Tibial nerve (tissue), 4 donors: ENCODE data around the gene OGDH. TPM values are rescaled to one million over a fixed set of nuclear protein-coding genes. Genes with fewer than 3 reads are reported as not detected.
A peak's percentile ranks its signal among the peaks of the same experiment; 100 is the strongest.

Source experiments
- DNase-seq, 2 donors: peaks; one replicate each; pipeline ENCODE4 v3.0.0-alpha.2; 2019; ENCODE audit warnings: low spot score in 2 of 2
- H3K27ac ChIP-seq, 4 donors: fragments of 200-600 bp; sonication (generic) in 3 of 4; one replicate each; pipeline ENCODE4 v1.5.1; 2017 to 2019; ENCODE audit warnings: mild to moderate bottlenecking in 1 of 4
- H3K27me3 ChIP-seq, 2 donors: fragments of 200-600 bp; sonication (generic) in 1 of 2; one replicate each; pipeline versions ENCODE4 v1.5.1 to v1.6.0; 2017 to 2019
- H3K36me3 ChIP-seq, 3 donors: fragments of 200-600 bp; sonication (generic); one replicate each; pipeline ENCODE4 v1.5.1; 2018 to 2019
- H3K4me1 ChIP-seq, 4 donors: fragments of 200-600 bp; sonication (generic) in 3 of 4; one replicate each; pipeline ENCODE4 v1.5.1; 2017 to 2019
- H3K4me3 ChIP-seq, 4 donors: fragments of 200-600 bp; sonication (generic) in 3 of 4; one replicate each; pipeline ENCODE4 v1.5.1; 2017 to 2019; ENCODE audit warnings: mild to moderate bottlenecking in 1 of 4, moderate library complexity in 1 of 4
- H3K9me3 ChIP-seq, 4 donors: fragments of 200-600 bp; sonication (generic) in 3 of 4; one replicate each; pipeline ENCODE4 v1.5.1; 2017 to 2019
- CTCF ChIP-seq, 5 experiments: fragments of 200-600 bp in 3 of 5; fragments of 450-650 bp in 2 of 5; sonication (generic) in 3 of 5; IDR thresholded peaks; one replicate each; pipeline ENCODE4 v1.5.1; 2016 to 2019; ENCODE audit warnings: antibody characterized with exemption in 5 of 5, mild to moderate bottlenecking in 3 of 5, moderate library complexity in 2 of 5
- EP300 ChIP-seq, 2 donors: sonication (generic); formaldehyde crosslinking; IDR thresholded peaks; one replicate each; pipeline ENCODE4 v1.6.1; 2017; ENCODE audit warnings: antibody characterized with exemption in 2 of 2, mild to moderate bottlenecking in 1 of 2
- POLR2A ChIP-seq, 2 donors: fragments of 450-650 bp; IDR thresholded peaks; one replicate each; pipeline ENCODE4 v1.6.1; 2017; ENCODE audit warnings: antibody characterized with exemption in 2 of 2, mild to moderate bottlenecking in 2 of 2, moderate library complexity in 2 of 2
- WGBS, 2 donors: methylation state at CpG; one replicate each; pipeline ENCODE4 v1.1.5; 2018; 5-methylcytosine and 5-hydroxymethylcytosine counted together
- total RNA-seq, 4 donors: library from RNA; depleted of rRNA; stranded (reverse); fragments of >200 nt; gene quantifications; one replicate each; pipeline ENCODE4 v1.1.0, GENCODE V29; 2016

Gene OGDH
- total RNA-seq, 4 donors from 2014 or later = 66.8 to 76.5 (median 70.1) TPM

- no peak overlapping the region for H3K4me3 ChIP-seq
- H3K36me3 ChIP-seq = no peaks in the 10 kb centered on the region
- WGBS, 2 donors = 82 to 91% methylated on average over 2 of the region's 2 CpGs
- H3K27ac ChIP-seq = no peak overlapping the region
- H3K9me3 ChIP-seq = no peaks in the 10 kb centered on the region
- TF ChIP-seq EP300 (IDR thresholded peaks at IDR 0.05) = no peak
- TF ChIP-seq POLR2A (IDR thresholded peaks at IDR 0.05) = no peak
- no peak for TF ChIP-seq CTCF (IDR thresholded peaks at IDR 0.05)
- H3K27me3 ChIP-seq = no peaks in the 10 kb centered on the region
- DNase-seq = no peak
- peaks cover 0 to 27% (median 13%) of the 10 kb centered on the region in 4 donors for H3K4me1 ChIP-seq
Observed at GRCh38 chr7:44604941-44605340, 1.5 kb upstream of the OGDH start.

- Histone ChIP-seq H3K36me3 (no peaks in the 10 kb centered on the region), H3K27ac (peak overlapping the region; percentile 96 to 100 (median 98)), H3K27me3 (no peaks in the 10 kb centered on the region), H3K4me3 (peak overlapping the region; percentile 48 to 89 (median 76)), H3K9me3 (no peaks in the 10 kb centered on the region), H3K4me1 (peaks cover 0 to 27% (median 13%) of the 10 kb centered on the region in 4 donors)
- no peak for DNase-seq
- TF ChIP-seq POLR2A (IDR thresholded peaks at IDR 0.05) (no peak), EP300 (IDR thresholded peaks at IDR 0.05) (no peak)
- 46 to 49% methylated on average over 35 of the region's 35 CpGs for WGBS, 2 donors
Observed at GRCh38 chr7:44607141-44608068, 978 bp downstream of the OGDH start.

GRCh38 chr7:44608916-44609648 is 2.7 kb downstream of the OGDH start:
- DNase-seq = no peak
- H3K9me3 ChIP-seq = no peaks in the 10 kb centered on the region
- 66 to 77% methylated on average over 14 of the region's 14 CpGs for WGBS, 2 donors
- peaks cover 0 to 27% (median 13%) of the 10 kb centered on the region in 4 donors for H3K4me1 ChIP-seq
- no peaks in the 10 kb centered on the region for H3K36me3 ChIP-seq
- TF ChIP-seq CTCF (IDR thresholded peaks at IDR 0.05) (no peak), EP300 (IDR thresholded peaks at IDR 0.05) (peak; percentile 23 to 30)
- peak overlapping the region in 2 of 4 donors; percentile 41 to 44 for H3K27ac ChIP-seq
- no peak overlapping the region for H3K4me3 ChIP-seq
- no peaks in the 10 kb centered on the region for H3K27me3 ChIP-seq

GRCh38 chr7:44609829-44610228 is 3.4 kb downstream of the OGDH start:
- Histone ChIP-seq H3K4me3 (no peak overlapping the region), H3K27ac (peak overlapping the region in 2 of 4 donors; percentile 41 to 44), H3K27me3 (no peaks in the 10 kb centered on the region), H3K36me3 (no peaks in the 10 kb centered on the region), H3K9me3 (no peaks in the 10 kb centered on the region), H3K4me1 (peaks cover 0 to 34% (median 13%) of the 10 kb centered on the region in 4 donors)
- WGBS, 2 donors = 87 to 92% methylated on average over 3 of the region's 3 CpGs
- TF ChIP-seq EP300 (IDR thresholded peaks at IDR 0.05) (no peak), POLR2A (IDR thresholded peaks at IDR 0.05) (no peak), CTCF (IDR thresholded peaks at IDR 0.05) (no peak)
- DNase-seq = no peak

GRCh38 chr7:44615149-44615611 is 8.8 kb downstream of the OGDH start:
- Histone ChIP-seq H3K4me3 (no peak overlapping the region), H3K27ac (peak overlapping the region in 2 of 4 donors; percentile 9 to 51), H3K36me3 (peaks cover 0 to 6% (median 0%) of the 10 kb centered on the region in 3 donors), H3K27me3 (no peaks in the 10 kb centered on the region), H3K9me3 (no peaks in the 10 kb centered on the region), H3K4me1 (peaks cover 0 to 33% (median 4%) of the 10 kb centered on the region in 4 donors)
- WGBS, 2 donors = 50 to 83% methylated on average over 1 to 2 of the region's 2 CpGs
- TF ChIP-seq CTCF (IDR thresholded peaks at IDR 0.05) (no peak), POLR2A (IDR thresholded peaks at IDR 0.05) (no peak), EP300 (IDR thresholded peaks at IDR 0.05) (peak in 1 of 2 donors; percentile 36)
- no peak for DNase-seq
